ENCODE measurements around the gene FAM9A. TPM values are rescaled to one million over a fixed set of nuclear protein-coding genes. Genes with fewer than 3 reads are reported as not detected.

FAM9A gene
- total and polyA plus RNA-seq, 2 of the 4 experiments (the other 2 are of a cell fraction) = not detected

DNA sequence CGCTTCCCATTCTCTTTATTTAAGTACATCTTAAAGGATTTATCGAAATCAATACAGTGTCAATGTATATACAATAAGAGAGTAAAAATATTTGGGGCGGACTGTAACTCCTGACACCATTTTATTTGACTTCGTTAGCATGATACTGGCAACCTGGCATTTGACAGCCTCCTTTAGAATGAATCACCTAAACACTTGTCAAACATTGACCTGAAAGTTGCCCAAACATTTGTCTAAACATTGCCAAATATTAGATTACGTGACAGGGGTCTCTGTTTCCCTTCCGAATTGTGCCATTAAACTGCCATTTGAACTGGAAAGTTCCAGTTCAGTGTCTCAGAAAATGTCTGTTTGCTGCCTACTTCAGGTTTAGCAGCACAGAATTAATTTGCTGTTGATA lies 20.8 kb upstream of the FAM9A start:
- 60% methylated on average over 1 of the region's 6 CpGs; no CpG with 5 or more reads in 1 of the 2 experiments for WGBS, 2 experiments (ENCODE audit: extremely low coverage in 2 of 2, insufficient read length in 1 of 2)
- Histone ChIP-seq H4K5ac (ENCODE audit: low read depth, low read length) (no peak overlapping the region), H4K91ac (ENCODE audit: insufficient read depth, low read depth, low read length) (no peak overlapping the region), H3K56ac (ENCODE audit: extremely low read depth, insufficient read depth, low read length) (no peak overlapping the region), H2BK20ac (ENCODE audit: low read depth, low read length) (no peak overlapping the region), H3K9me3 (ENCODE audit: control insufficient read depth, insufficient read depth, low read length) (no peaks in the 10 kb centered on the region), H2BK15ac (ENCODE audit: low read depth, low read length) (no peak overlapping the region), H4K20me1 (ENCODE audit: insufficient read depth, low read length) (no peaks in the 10 kb centered on the region), H3K4me2 (ENCODE audit: low read depth, low read length) (no peak overlapping the region), H3K79me1 (ENCODE audit: low read depth in 1 of 2, low read length in 2 of 2) (no peaks in the 10 kb centered on the region), H3K27ac (ENCODE audit: insufficient read depth, low read length) (no peak overlapping the region), H3K4me3 (ENCODE audit: insufficient read depth, low read depth, low read length) (no peak overlapping the region), H2AFZ (replicated peaks; ENCODE audit: low read length, poor library complexity) (no peak overlapping the region), H3K4ac (ENCODE audit: low read depth, low read length) (no peak overlapping the region), H3K18ac (ENCODE audit: low read depth, low read length) (no peak overlapping the region), H3K9me1 (ENCODE audit: insufficient read depth, low read length) (no peaks in the 10 kb centered on the region), H3K23ac (ENCODE audit: low read depth, low read length) (no peak overlapping the region), H3K27me3 (ENCODE audit: control insufficient read depth, insufficient read depth, low read length) (no peaks in the 10 kb centered on the region), H2BK120ac (ENCODE audit: low read depth, low read length) (no peak overlapping the region), H3K9ac (ENCODE audit: low read depth, low read length) (no peak overlapping the region), H3K36me3 (ENCODE audit: control insufficient read depth, insufficient read depth, low read length) (no peaks in the 10 kb centered on the region), H3K4me1 (ENCODE audit: control insufficient read depth, insufficient read depth, low read length) (no peaks in the 10 kb centered on the region), H3K14ac (replicated peaks; ENCODE audit: low read depth, low read length) (no peak overlapping the region), H2BK5ac (ENCODE audit: low read depth, low read length, poor library complexity, severe bottlenecking) (no peak overlapping the region), H4K8ac (ENCODE audit: low read depth in 2 of 2, low read length in 2 of 2) (no peak overlapping the region), H2AK9ac (replicated peaks; ENCODE audit: low read depth, low read length, poor library complexity) (no peak overlapping the region), H2AK5ac (ENCODE audit: low read depth, low read length) (no peak overlapping the region)
- ChIA-PET CTCF (no interaction called here), POLR2A (ENCODE audit: unreplicated experiment) (no interaction called here)
- BruUV-seq (replicated peaks) = no TSS peak
- intact Hi-C loops (cut with micrococcal nuclease) = no loop called here
- in situ Hi-C loops (cut with MboI; ENCODE audit: low sequenced_read_pairs) = loop anchor here (10.0 to 25.0 kb wide), 2 partner anchors 863 to 1290 kb away; no protein-coding TSS in a partner anchor
- TF ChIP-seq POLR2A (IDR thresholded peaks at IDR 0.05; ENCODE audit: low read depth, low read length) (no peak), FOS (IDR thresholded peaks at IDR 0.05; ENCODE audit: low read depth, low read length) (no peak), CEBPB (IDR thresholded peaks at IDR 0.05; ENCODE audit: low read depth, low read length) (no peak), MAZ (IDR thresholded peaks at IDR 0.05; ENCODE audit: borderline replicate concordance, low read depth, low read length) (no peak), BHLHE40 (IDR thresholded peaks at IDR 0.05; ENCODE audit: low read depth, low read length) (no peak), SMC3 (IDR thresholded peaks at IDR 0.05; ENCODE audit: low read depth, low read length) (no peak), MAFK (IDR thresholded peaks at IDR 0.05; ENCODE audit: low read depth, low read length) (no peak), MXI1 (IDR thresholded peaks at IDR 0.05; ENCODE audit: borderline replicate concordance, low read depth, low read length) (no peak), CHD1 (IDR thresholded peaks at IDR 0.05; ENCODE audit: low read depth, low read length) (no peak), NFE2L2 (IDR thresholded peaks at IDR 0.05; ENCODE audit: low read depth, low read length) (no peak), RAD21 (IDR thresholded peaks at IDR 0.05; ENCODE audit: low read length) (no peak), RFX5 (IDR thresholded peaks at IDR 0.05; ENCODE audit: low read depth, low read length) (no peak), RCOR1 (IDR thresholded peaks at IDR 0.05; ENCODE audit: insufficient replicate concordance, low read length) (no peak)
- TF ChIP-seq, protein P1, sequence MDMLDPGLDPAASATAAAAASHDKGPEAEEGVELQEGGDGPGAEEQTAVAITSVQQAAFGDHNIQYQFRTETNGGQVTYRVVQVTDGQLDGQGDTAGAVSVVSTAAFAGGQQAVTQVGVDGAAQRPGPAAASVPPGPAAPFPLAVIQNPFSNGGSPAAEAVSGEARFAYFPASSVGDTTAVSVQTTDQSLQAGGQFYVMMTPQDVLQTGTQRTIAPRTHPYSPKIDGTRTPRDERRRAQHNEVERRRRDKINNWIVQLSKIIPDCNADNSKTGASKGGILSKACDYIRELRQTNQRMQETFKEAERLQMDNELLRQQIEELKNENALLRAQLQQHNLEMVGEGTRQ (IDR thresholded peaks at IDR 0.05; ENCODE audit: low read depth, low read length) = no peak
- TF ChIP-seq, protein P2, sequence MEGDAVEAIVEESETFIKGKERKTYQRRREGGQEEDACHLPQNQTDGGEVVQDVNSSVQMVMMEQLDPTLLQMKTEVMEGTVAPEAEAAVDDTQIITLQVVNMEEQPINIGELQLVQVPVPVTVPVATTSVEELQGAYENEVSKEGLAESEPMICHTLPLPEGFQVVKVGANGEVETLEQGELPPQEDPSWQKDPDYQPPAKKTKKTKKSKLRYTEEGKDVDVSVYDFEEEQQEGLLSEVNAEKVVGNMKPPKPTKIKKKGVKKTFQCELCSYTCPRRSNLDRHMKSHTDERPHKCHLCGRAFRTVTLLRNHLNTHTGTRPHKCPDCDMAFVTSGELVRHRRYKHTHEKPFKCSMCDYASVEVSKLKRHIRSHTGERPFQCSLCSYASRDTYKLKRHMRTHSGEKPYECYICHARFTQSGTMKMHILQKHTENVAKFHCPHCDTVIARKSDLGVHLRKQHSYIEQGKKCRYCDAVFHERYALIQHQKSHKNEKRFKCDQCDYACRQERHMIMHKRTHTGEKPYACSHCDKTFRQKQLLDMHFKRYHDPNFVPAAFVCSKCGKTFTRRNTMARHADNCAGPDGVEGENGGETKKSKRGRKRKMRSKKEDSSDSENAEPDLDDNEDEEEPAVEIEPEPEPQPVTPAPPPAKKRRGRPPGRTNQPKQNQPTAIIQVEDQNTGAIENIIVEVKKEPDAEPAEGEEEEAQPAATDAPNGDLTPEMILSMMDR (conservative IDR thresholded peaks at IDR 0.05; ENCODE audit: low read depth, low read length) = no peak
- TF ChIP-seq, protein P3, sequence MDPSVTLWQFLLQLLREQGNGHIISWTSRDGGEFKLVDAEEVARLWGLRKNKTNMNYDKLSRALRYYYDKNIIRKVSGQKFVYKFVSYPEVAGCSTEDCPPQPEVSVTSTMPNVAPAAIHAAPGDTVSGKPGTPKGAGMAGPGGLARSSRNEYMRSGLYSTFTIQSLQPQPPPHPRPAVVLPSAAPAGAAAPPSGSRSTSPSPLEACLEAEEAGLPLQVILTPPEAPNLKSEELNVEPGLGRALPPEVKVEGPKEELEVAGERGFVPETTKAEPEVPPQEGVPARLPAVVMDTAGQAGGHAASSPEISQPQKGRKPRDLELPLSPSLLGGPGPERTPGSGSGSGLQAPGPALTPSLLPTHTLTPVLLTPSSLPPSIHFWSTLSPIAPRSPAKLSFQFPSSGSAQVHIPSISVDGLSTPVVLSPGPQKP (IDR thresholded peaks at IDR 0.05; ENCODE audit: borderline replicate concordance, low read depth, low read length) = no peak
- dilution Hi-C loops (cut with HindIII; ENCODE audit: low sequenced_read_pairs, unreplicated experiment) = no loop called here
- no peak for ATAC-seq (ENCODE audit: low read depth)
- DNase-seq = no peak
